Measurements from ENCODE around the gene CST3.
"Not testable (repeated sequence)": the region's sequence is repeated elsewhere in the genome, so short reads cannot be mapped to it uniquely, and the experiment has no call there.

Gene CST3

GRCh38 chr20:23637282-23638221 is at the start of gene CST3:
TSS of gene CST3 (minus strand) at chr20:23637955. CDS start at chr20:23637862, 93 bp downstream.
- DNase-seq (ENCODE audit: low spot score) = peak; percentile 96

GRCh38 chr20:23686046-23686750 is 48.4 kb upstream of the CST3 start:
- DNase-seq (ENCODE audit: low spot score) = no peak

- DNase-seq (ENCODE audit: low spot score) = not testable (repeated sequence)
Observed at GRCh38 chr20:23685529-23685896, 47.8 kb upstream of the CST3 start.

- DNase-seq (ENCODE audit: low spot score) = no peak
Observed at GRCh38 chr20:23684261-23684660, 46.5 kb upstream of the CST3 start.

GRCh38 chr20:23683807-23684206 is 46.1 kb upstream of the CST3 start:
- no peak for DNase-seq (ENCODE audit: low spot score)

- no peak for DNase-seq (ENCODE audit: low spot score)
Observed at GRCh38 chr20:23683281-23683680, 45.5 kb upstream of the CST3 start.

- no peak for DNase-seq (ENCODE audit: low spot score)
Observed at GRCh38 chr20:23680146-23680545, 42.4 kb upstream of the CST3 start.

- no peak for DNase-seq (ENCODE audit: low spot score)
Observed at GRCh38 chr20:23679133-23680092, 41.7 kb upstream of the CST3 start.

- no peak for DNase-seq (ENCODE audit: low spot score)
Observed at GRCh38 chr20:23673209-23673608, 35.5 kb upstream of the CST3 start.

- DNase-seq (ENCODE audit: low spot score) = no peak
Observed at GRCh38 chr20:23672158-23672557, 34.4 kb upstream of the CST3 start.

- DNase-seq (ENCODE audit: low spot score) = no peak
Observed at GRCh38 chr20:23671479-23671878, 33.7 kb upstream of the CST3 start.

GRCh38 chr20:23670361-23670760 is 32.6 kb upstream of the CST3 start:
- no peak for DNase-seq (ENCODE audit: low spot score)

- DNase-seq (ENCODE audit: low spot score) = no peak
Observed at GRCh38 chr20:23669866-23670265, 32.1 kb upstream of the CST3 start.

- DNase-seq (ENCODE audit: low spot score) = no peak
Observed at GRCh38 chr20:23669327-23669726, 31.6 kb upstream of the CST3 start.

GRCh38 chr20:23668477-23668951 is 30.8 kb upstream of the CST3 start:
- DNase-seq (ENCODE audit: low spot score) = peak; percentile 78

- DNase-seq (ENCODE audit: low spot score) = no peak
Observed at GRCh38 chr20:23667666-23668065, 29.9 kb upstream of the CST3 start.

GRCh38 chr20:23666698-23667097 is 28.9 kb upstream of the CST3 start:
- DNase-seq (ENCODE audit: low spot score) = no peak

GRCh38 chr20:23666189-23666588 is 28.4 kb upstream of the CST3 start:
- no peak for DNase-seq (ENCODE audit: low spot score)

GRCh38 chr20:23664954-23665353 is 27.2 kb upstream of the CST3 start:
- no peak for DNase-seq (ENCODE audit: low spot score)

GRCh38 chr20:23664046-23664445 is 26.3 kb upstream of the CST3 start:
- DNase-seq (ENCODE audit: low spot score) = not testable (repeated sequence)

- DNase-seq (ENCODE audit: low spot score) = no peak
Observed at GRCh38 chr20:23663180-23663579, 25.4 kb upstream of the CST3 start.
